Retina (tissue), 1 donor: ENCODE measurements around the gene MEIS3.
"Not testable (repeated sequence)": the region's sequence is repeated elsewhere in the genome, so short reads cannot be mapped to it uniquely, and the experiment has no call there.

Experiments used
- DNase-seq: peaks from one replicate; pipeline ENCODE4 v3.0.0-alpha.2; 2016

The MEIS3 gene

GRCh38 chr19:47381653-47382279 is 37.6 kb downstream of the MEIS3 start:
- DNase-seq, result no peak

GRCh38 chr19:47381121-47381520 is 38.2 kb downstream of the MEIS3 start:
- DNase-seq, result no peak

GRCh38 chr19:47380559-47380958 is 38.8 kb downstream of the MEIS3 start:
- DNase-seq, result no peak

- DNase-seq, result peak; percentile 54
Measured at GRCh38 chr19:47379381-47379938, 39.9 kb downstream of the MEIS3 start.

- no peak for DNase-seq
Measured at GRCh38 chr19:47378246-47378645, 41.1 kb downstream of the MEIS3 start.

GRCh38 chr19:47377801-47378200 is 41.5 kb downstream of the MEIS3 start:
- DNase-seq, result no peak

- no peak for DNase-seq
Measured at GRCh38 chr19:47377208-47377701, 42.1 kb downstream of the MEIS3 start.

GRCh38 chr19:47376589-47377144 is 42.7 kb downstream of the MEIS3 start:
- no peak for DNase-seq

- DNase-seq, result no peak
Measured at GRCh38 chr19:47375694-47376588, 43.4 kb downstream of the MEIS3 start.

GRCh38 chr19:47374876-47375693 is 44.2 kb downstream of the MEIS3 start:
- DNase-seq, result peak; percentile 25

GRCh38 chr19:47373246-47374240 is 45.8 kb downstream of the MEIS3 start:
- no peak for DNase-seq

- no peak for DNase-seq
Measured at GRCh38 chr19:47372603-47373002, 46.7 kb downstream of the MEIS3 start.

GRCh38 chr19:47371261-47371660 is 48.1 kb downstream of the MEIS3 start:
- DNase-seq, result no peak

- DNase-seq, result no peak
Measured at GRCh38 chr19:47370045-47370611, 49.2 kb downstream of the MEIS3 start.

GRCh38 chr19:47365455-47365854 is 53.9 kb downstream of the MEIS3 start:
- DNase-seq, result not testable (repeated sequence)

- DNase-seq, result no peak
Measured at GRCh38 chr19:47363758-47364531, 55.4 kb downstream of the MEIS3 start.

- no peak for DNase-seq
Measured at GRCh38 chr19:47362321-47362720, 57.0 kb downstream of the MEIS3 start.

- no peak for DNase-seq
Measured at GRCh38 chr19:47358936-47359335, 60.4 kb downstream of the MEIS3 start.

GRCh38 chr19:47357788-47358680 is 61.3 kb downstream of the MEIS3 start:
- no peak for DNase-seq
